Kidney (tissue), 14 donors: ENCODE results near the gene LGALS3BP. TPM values are rescaled to one million over a fixed set of nuclear protein-coding genes. Genes with fewer than 3 reads are reported as not detected.

Experiments
- DNase-seq, 5 donors: peaks; one replicate each; pipeline ENCODE4 v3.0.0-alpha.2; 2013 to 2020
- FAIRE-seq: peaks from 2 replicates; lab custom pipeline; 2012; peaks lifted over from hg19 to GRCh38; lab: Jason Lieb, UNC
- H3K27ac ChIP-seq, 2 donors: one replicate each; pipeline ENCODE4 v1.7.0; 2013; ENCODE audit warnings: low read depth in 2 of 2, low read length in 2 of 2, inconsistent platforms in 1 of 2
- H3K27me3 ChIP-seq: one replicate; pipeline ENCODE4 v1.7.1; 2013; ENCODE audit warnings: low read length, inconsistent platforms; ENCODE audit not compliant: control insufficient read depth, insufficient read depth
- H3K36me3 ChIP-seq, 3 donors: one replicate each; pipeline versions ENCODE4 v1.7.0 to v1.7.1; 2013; ENCODE audit warnings: low read length in 3 of 3, control low read depth in 1 of 3, inconsistent platforms in 1 of 3; ENCODE audit not compliant: insufficient read depth in 3 of 3, control insufficient read depth in 2 of 3
- H3K4me1 ChIP-seq, 3 donors: one replicate each; pipeline versions ENCODE4 v1.7.0 to v1.7.1; 2013; ENCODE audit warnings: low read length in 3 of 3, inconsistent platforms in 1 of 3, low read depth in 1 of 3; ENCODE audit not compliant: control insufficient read depth in 2 of 3, insufficient read depth in 2 of 3
- H3K4me3 ChIP-seq, 3 donors: one replicate each; pipeline versions ENCODE4 v1.7.0 to v1.8.1; 2013; ENCODE audit warnings: low read length in 3 of 3, control low read depth in 1 of 3, inconsistent platforms in 1 of 3
- H3K9ac ChIP-seq, 3 donors: one replicate each; pipeline versions ENCODE4 v1.7.0 to v1.7.1; 2013; ENCODE audit warnings: low read length in 3 of 3, control low read depth in 1 of 3, inconsistent platforms in 1 of 3
- H3K9me3 ChIP-seq, 3 donors: one replicate each; pipeline versions ENCODE4 v1.7.0 to v1.7.1; 2013; ENCODE audit warnings: low read length in 3 of 3, control low read depth in 1 of 3, inconsistent platforms in 1 of 3; ENCODE audit not compliant: control insufficient read depth in 2 of 3, insufficient read depth in 1 of 3
- CTCF ChIP-seq: IDR thresholded peaks from 3 replicates; pipeline ENCODE4 v1.5.1; 2012; ENCODE audit warnings: mild to moderate bottlenecking, moderate library complexity, borderline replicate concordance; ENCODE audit not compliant: insufficient read depth; ENCODE audit errors: extremely low read depth
- intact Hi-C: fragments of 100-400 bp; cut with DNase I; formaldehyde crosslinking; loops from one replicate; pipeline ENCODE4 v1.11.1; 2022
- polyA plus RNA-seq: library from polyadenylated mRNA; stranded (reverse); fragments of 350-450 nt; fragmentation: Illumina TruSeq; extraction: RNeasy Lipid Tissue Mini Kit (QIAGEN cat#74804); gene quantifications from one replicate; pipeline ENCODE4 v1.2.3, GENCODE V29; 2014; ENCODE audit warnings: low read depth, low replicate concordance; ENCODE audit not compliant: insufficient read depth
- total RNA-seq: library from RNA; stranded (reverse); fragmentation: NEBNext Ultra II Directional; extraction: Animal tissue kit (Norgen Biotek cat#: 25700); gene quantifications from one replicate; pipeline ENCODE4 v1.2.1, GENCODE V29; 2021
- donor health status: control.
- donor health status: control.
- donor health status: control.
- donor health status: control.
- donor health status: control.
- donor health status: DM: yes; HTN: yes; CAD: no.
- donor health status: Normal renal cell carcinoma (clear cell type).

LGALS3BP gene
- total and polyA plus RNA-seq, 2 donors from 2014 or later = 240 to 310 TPM

GRCh38 chr17:79006046-79006445 is 26.3 kb upstream of the LGALS3BP start:
- TF ChIP-seq CTCF = no peak
- H3K27me3 ChIP-seq = no peaks in the 10 kb centered on the region
- H3K27ac ChIP-seq = no peak overlapping the region
- intact Hi-C loops = no loop called here
- H3K9ac ChIP-seq = no peak overlapping the region
- H3K4me3 ChIP-seq = no peak overlapping the region
- H3K4me1 ChIP-seq = peaks cover 0 to 36% (median 18%) of the 10 kb centered on the region in 3 donors
- no peak for DNase-seq
- no peak for FAIRE-seq
- H3K9me3 ChIP-seq = no peaks in the 10 kb centered on the region
- peaks cover 0 to 2% (median 0%) of the 10 kb centered on the region in 3 donors for H3K36me3 ChIP-seq

- intact Hi-C loops = no loop called here
- H3K9me3 ChIP-seq = no peaks in the 10 kb centered on the region
- FAIRE-seq (no peak), DNase-seq (peak in 2 of 5 donors; percentile 29 to 77)
- no peak overlapping the region for H3K9ac ChIP-seq
- H3K4me1 ChIP-seq = peaks cover 0 to 36% (median 18%) of the 10 kb centered on the region in 3 donors
- no peak overlapping the region for H3K27ac ChIP-seq
- H3K27me3 ChIP-seq = no peaks in the 10 kb centered on the region
- peak overlapping the region in 1 of 3 donors; percentile 13 for H3K4me3 ChIP-seq
- no peak for TF ChIP-seq CTCF
- peaks cover 0 to 2% (median 0%) of the 10 kb centered on the region in 3 donors for H3K36me3 ChIP-seq
These were observed 25.5 kb upstream of the LGALS3BP start for GRCh38 chr17:79005063-79005861.

GRCh38 chr17:79003661-79004411 is 24.1 kb upstream of the LGALS3BP start:
- Histone ChIP-seq H3K36me3 (peaks cover 0 to 2% (median 0%) of the 10 kb centered on the region in 3 donors), H3K9me3 (no peaks in the 10 kb centered on the region), H3K9ac (no peak overlapping the region), H3K4me3 (no peak overlapping the region), H3K27ac (no peak overlapping the region), H3K27me3 (no peaks in the 10 kb centered on the region), H3K4me1 (peaks cover 0 to 31% (median 13%) of the 10 kb centered on the region in 3 donors)
- FAIRE-seq = no peak
- TF ChIP-seq CTCF = no peak
- peak in 1 of 5 donors; percentile 20 for DNase-seq
- intact Hi-C loops = no loop called here
